ENCODE measurements around the gene C1RL.

GRCh38 chr12:7073946-7074345, 35.1 kb downstream of the C1RL start:
- TF ChIP-seq EZH2 (IDR thresholded peaks at IDR 0.05; ENCODE audit: borderline replicate concordance, low read depth, low read length, poor library complexity, severe bottlenecking), result no peak
- no peak for TF ChIP-seq CTCF (conservative IDR thresholded peaks at IDR 0.05; ENCODE audit: low read depth, low read length)

Measured in A673 (cell line).